ENCODE measurements around the gene CFAP251. TPM values are rescaled to one million over a fixed set of nuclear protein-coding genes. Genes with fewer than 3 reads are reported as not detected.

The CFAP251 gene
- total and polyA plus RNA-seq, 7 donors: 0.68 to 3.0 (median 1.1) TPM; not detected in 1

DNA sequence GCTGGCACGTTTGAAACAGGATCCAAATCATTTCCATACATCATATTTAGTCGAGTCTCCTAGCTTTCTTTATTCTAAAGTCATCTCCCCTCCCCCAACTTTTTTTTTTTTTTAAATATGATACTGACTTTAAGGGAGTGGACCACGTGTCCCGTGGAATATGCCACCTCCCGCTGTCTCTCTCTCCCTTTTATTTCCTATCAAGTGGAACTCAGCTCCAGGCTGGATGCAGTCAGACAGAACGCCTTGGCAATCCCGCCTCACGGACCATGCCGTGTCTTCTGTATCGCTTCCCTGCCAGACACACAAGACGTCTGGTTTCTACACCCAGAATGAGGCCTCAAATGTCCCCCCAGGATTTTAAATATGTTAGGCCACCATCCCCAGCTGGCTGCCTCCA is 124.5 kb downstream of the CFAP251 start:
- Histone ChIP-seq H3K27ac (no peak overlapping the region), H3K36me3 (peaks cover 3 to 52% (median 7%) of the 10 kb centered on the region in 4 donors), H3K4me3 (no peak overlapping the region), H3K9me3 (no peaks in the 10 kb centered on the region), H3K4me1 (no peaks in the 10 kb centered on the region), H3K27me3 (no peaks in the 10 kb centered on the region)
- 84 to 88% methylated on average over 11 of the region's 11 CpGs for WGBS, 2 donors
- DNase-seq: no peak
- TF ChIP-seq EP300 (IDR thresholded peaks at IDR 0.05): no peak
- TF ChIP-seq, protein P1, sequence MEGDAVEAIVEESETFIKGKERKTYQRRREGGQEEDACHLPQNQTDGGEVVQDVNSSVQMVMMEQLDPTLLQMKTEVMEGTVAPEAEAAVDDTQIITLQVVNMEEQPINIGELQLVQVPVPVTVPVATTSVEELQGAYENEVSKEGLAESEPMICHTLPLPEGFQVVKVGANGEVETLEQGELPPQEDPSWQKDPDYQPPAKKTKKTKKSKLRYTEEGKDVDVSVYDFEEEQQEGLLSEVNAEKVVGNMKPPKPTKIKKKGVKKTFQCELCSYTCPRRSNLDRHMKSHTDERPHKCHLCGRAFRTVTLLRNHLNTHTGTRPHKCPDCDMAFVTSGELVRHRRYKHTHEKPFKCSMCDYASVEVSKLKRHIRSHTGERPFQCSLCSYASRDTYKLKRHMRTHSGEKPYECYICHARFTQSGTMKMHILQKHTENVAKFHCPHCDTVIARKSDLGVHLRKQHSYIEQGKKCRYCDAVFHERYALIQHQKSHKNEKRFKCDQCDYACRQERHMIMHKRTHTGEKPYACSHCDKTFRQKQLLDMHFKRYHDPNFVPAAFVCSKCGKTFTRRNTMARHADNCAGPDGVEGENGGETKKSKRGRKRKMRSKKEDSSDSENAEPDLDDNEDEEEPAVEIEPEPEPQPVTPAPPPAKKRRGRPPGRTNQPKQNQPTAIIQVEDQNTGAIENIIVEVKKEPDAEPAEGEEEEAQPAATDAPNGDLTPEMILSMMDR (IDR thresholded peaks at IDR 0.05): no peak
- TF ChIP-seq POLR2A (IDR thresholded peaks at IDR 0.05): no peak
- no peak for TF ChIP-seq POLR2AphosphoS5 (IDR thresholded peaks at IDR 0.05)
- intact Hi-C loops (cut with DNase I): no loop called here

- H3K9me3 ChIP-seq: no peaks in the 10 kb centered on the region
- no peak overlapping the region for H3K4me3 ChIP-seq
- peaks cover 3 to 53% (median 7%) of the 10 kb centered on the region in 4 donors for H3K36me3 ChIP-seq
- TF ChIP-seq POLR2A (IDR thresholded peaks at IDR 0.05) (no peak), POLR2AphosphoS5 (IDR thresholded peaks at IDR 0.05) (no peak), EP300 (IDR thresholded peaks at IDR 0.05) (no peak)
- TF ChIP-seq, protein P1 (IDR thresholded peaks at IDR 0.05): no peak
- intact Hi-C loops (cut with DNase I): no loop called here
- H3K4me1 ChIP-seq: no peaks in the 10 kb centered on the region
- no peaks in the 10 kb centered on the region for H3K27me3 ChIP-seq
- no peak for DNase-seq
- no peak overlapping the region for H3K27ac ChIP-seq
- WGBS, 2 donors: 93 to 94% methylated on average over 15 of the region's 15 CpGs
These were observed 125.1 kb downstream of the CFAP251 start for GRCh38 chr12:122043476-122043875.

DNA sequence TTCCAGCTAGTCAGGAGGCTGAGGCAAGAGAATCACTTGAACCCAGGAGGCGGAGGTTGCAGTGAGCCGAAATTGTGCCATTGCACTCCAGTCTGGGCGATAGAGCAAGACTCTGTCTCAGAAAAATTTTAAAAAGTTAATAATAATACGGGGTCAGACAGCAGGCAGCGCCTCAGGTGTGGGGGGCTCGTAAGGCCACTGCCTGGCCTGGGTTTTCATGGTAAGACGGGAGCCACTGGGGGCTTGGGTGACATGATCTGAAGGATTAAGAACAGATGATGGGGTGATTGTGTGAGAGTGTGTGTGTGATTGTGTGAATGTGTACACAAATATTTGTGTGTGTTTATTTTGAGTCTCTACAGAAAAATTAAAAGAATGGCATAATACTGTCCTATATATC is 126.9 kb downstream of the CFAP251 start:
- Histone ChIP-seq H3K27me3 (no peaks in the 10 kb centered on the region), H3K9me3 (no peaks in the 10 kb centered on the region), H3K27ac (no peak overlapping the region), H3K4me3 (no peak overlapping the region), H3K4me1 (peaks cover 0 to 1% (median 0%) of the 10 kb centered on the region in 4 donors), H3K36me3 (peaks cover 3 to 44% (median 7%) of the 10 kb centered on the region in 4 donors)
- no peak for TF ChIP-seq EP300 (IDR thresholded peaks at IDR 0.05)
- TF ChIP-seq POLR2A (IDR thresholded peaks at IDR 0.05): no peak
- no peak for TF ChIP-seq POLR2AphosphoS5 (IDR thresholded peaks at IDR 0.05)
- intact Hi-C loops (cut with DNase I): no loop called here
- DNase-seq: no peak
- WGBS, 2 donors: 97 to 98% methylated on average over 7 of the region's 7 CpGs

- intact Hi-C loops (cut with DNase I): no loop called here
- Histone ChIP-seq H3K4me1 (peaks cover 0 to 10% (median 6%) of the 10 kb centered on the region in 4 donors), H3K9me3 (no peaks in the 10 kb centered on the region), H3K4me3 (no peak overlapping the region), H3K36me3 (peaks cover 3 to 44% (median 7%) of the 10 kb centered on the region in 4 donors), H3K27me3 (no peaks in the 10 kb centered on the region), H3K27ac (no peak overlapping the region)
- 96 to 97% methylated on average over 7 of the region's 7 CpGs for WGBS, 2 donors
- DNase-seq: no peak
- TF ChIP-seq EP300 (IDR thresholded peaks at IDR 0.05) (no peak), POLR2A (IDR thresholded peaks at IDR 0.05) (no peak), POLR2AphosphoS5 (IDR thresholded peaks at IDR 0.05) (no peak)
- TF ChIP-seq, protein P1 (IDR thresholded peaks at IDR 0.05): no peak
These were observed 127.8 kb downstream of the CFAP251 start for GRCh38 chr12:122046145-122046544.

- Histone ChIP-seq H3K27me3 (no peaks in the 10 kb centered on the region), H3K4me1 (peaks cover 0 to 27% (median 18%) of the 10 kb centered on the region in 4 donors), H3K9me3 (no peaks in the 10 kb centered on the region), H3K36me3 (peaks cover 3 to 36% (median 7%) of the 10 kb centered on the region in 4 donors), H3K4me3 (no peak overlapping the region), H3K27ac (no peak overlapping the region)
- 95 to 96% methylated on average over 8 of the region's 8 CpGs for WGBS, 2 donors
- no peak for TF ChIP-seq EP300 (IDR thresholded peaks at IDR 0.05)
- no peak for TF ChIP-seq POLR2A (IDR thresholded peaks at IDR 0.05)
- TF ChIP-seq POLR2AphosphoS5 (IDR thresholded peaks at IDR 0.05): no peak
- TF ChIP-seq, protein P1 (IDR thresholded peaks at IDR 0.05): no peak
- DNase-seq: no peak
- intact Hi-C loops (cut with DNase I): no loop called here
These were observed 129.8 kb downstream of the CFAP251 start for GRCh38 chr12:122048151-122048550.

Measured in sigmoid colon (tissue), 7 donors.